ENCODE results near the gene SLC10A6.

Gene SLC10A6

DNA sequence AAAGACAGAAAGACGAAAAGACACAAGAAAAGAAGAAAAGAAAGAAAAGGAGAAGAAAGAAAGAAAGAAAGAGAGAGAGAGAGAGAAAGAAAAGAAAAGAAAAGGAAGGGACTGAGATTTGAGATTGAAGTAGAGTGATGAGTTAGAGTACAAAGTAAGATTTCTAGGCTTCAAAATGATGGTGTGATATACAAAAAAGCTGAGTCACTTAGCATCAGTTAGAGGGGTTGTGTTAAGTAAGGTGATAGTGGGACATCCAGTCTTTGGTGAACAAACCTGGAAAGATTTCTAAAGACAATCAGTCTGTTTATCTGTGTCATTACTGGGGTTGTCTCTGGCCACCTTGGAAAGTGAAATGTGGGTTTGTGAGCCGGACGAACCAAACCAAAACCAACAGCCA is 13.5 kb downstream of the SLC10A6 start:
- H3K9me3 ChIP-seq (ENCODE audit: insufficient read depth, low read depth, low read length) = no peaks in the 10 kb centered on the region
- TF ChIP-seq EZH2phosphoT487 (IDR thresholded peaks at IDR 0.05; ENCODE audit: borderline replicate concordance) = no peak
- TF ChIP-seq, protein P1, sequence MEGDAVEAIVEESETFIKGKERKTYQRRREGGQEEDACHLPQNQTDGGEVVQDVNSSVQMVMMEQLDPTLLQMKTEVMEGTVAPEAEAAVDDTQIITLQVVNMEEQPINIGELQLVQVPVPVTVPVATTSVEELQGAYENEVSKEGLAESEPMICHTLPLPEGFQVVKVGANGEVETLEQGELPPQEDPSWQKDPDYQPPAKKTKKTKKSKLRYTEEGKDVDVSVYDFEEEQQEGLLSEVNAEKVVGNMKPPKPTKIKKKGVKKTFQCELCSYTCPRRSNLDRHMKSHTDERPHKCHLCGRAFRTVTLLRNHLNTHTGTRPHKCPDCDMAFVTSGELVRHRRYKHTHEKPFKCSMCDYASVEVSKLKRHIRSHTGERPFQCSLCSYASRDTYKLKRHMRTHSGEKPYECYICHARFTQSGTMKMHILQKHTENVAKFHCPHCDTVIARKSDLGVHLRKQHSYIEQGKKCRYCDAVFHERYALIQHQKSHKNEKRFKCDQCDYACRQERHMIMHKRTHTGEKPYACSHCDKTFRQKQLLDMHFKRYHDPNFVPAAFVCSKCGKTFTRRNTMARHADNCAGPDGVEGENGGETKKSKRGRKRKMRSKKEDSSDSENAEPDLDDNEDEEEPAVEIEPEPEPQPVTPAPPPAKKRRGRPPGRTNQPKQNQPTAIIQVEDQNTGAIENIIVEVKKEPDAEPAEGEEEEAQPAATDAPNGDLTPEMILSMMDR (conservative IDR thresholded peaks at IDR 0.05; ENCODE audit: low read length) = no peak
- H3K9ac ChIP-seq (ENCODE audit: low read depth, low read length, poor library complexity, severe bottlenecking) = no peak overlapping the region
- no peaks in the 10 kb centered on the region for H3K27me3 ChIP-seq (ENCODE audit: insufficient read depth, low read length, poor library complexity, severe bottlenecking)
- no peak overlapping the region for H2AFZ ChIP-seq (ENCODE audit: low read length)
- no peaks in the 10 kb centered on the region for H4K20me1 ChIP-seq (ENCODE audit: insufficient read depth, low read length, poor library complexity, severe bottlenecking)
- no peak overlapping the region for H3K4me2 ChIP-seq (ENCODE audit: low read depth, low read length, poor library complexity, severe bottlenecking)
- no peak overlapping the region for H3K4me3 ChIP-seq (ENCODE audit: low read length, poor library complexity, severe bottlenecking)
- H3K9me2 ChIP-seq (replicated peaks; ENCODE audit: low read depth, low read length) = no peaks in the 10 kb centered on the region
- no peaks in the 10 kb centered on the region for H3K4me1 ChIP-seq (ENCODE audit: insufficient read depth, low read length, poor library complexity, severe bottlenecking)
- H3K36me3 ChIP-seq (ENCODE audit: insufficient read depth, low read length) = no peaks in the 10 kb centered on the region
- H3F3A ChIP-seq (ENCODE audit: low read depth) = no peaks in the 10 kb centered on the region
- no peaks in the 10 kb centered on the region for H3K79me2 ChIP-seq (ENCODE audit: insufficient read depth, low read length)

GRCh38 chr4:86834901-86835300 is 14.3 kb downstream of the SLC10A6 start:
- TF ChIP-seq, protein P1 (conservative IDR thresholded peaks at IDR 0.05; ENCODE audit: low read length) = no peak
- TF ChIP-seq EZH2phosphoT487 (IDR thresholded peaks at IDR 0.05; ENCODE audit: borderline replicate concordance) = no peak
- Histone ChIP-seq H3K36me3 (ENCODE audit: insufficient read depth, low read length) (no peaks in the 10 kb centered on the region), H3K27me3 (ENCODE audit: insufficient read depth, low read length, poor library complexity, severe bottlenecking) (no peaks in the 10 kb centered on the region), H3K4me3 (ENCODE audit: low read length, poor library complexity, severe bottlenecking) (no peak overlapping the region), H3K4me1 (ENCODE audit: insufficient read depth, low read length, poor library complexity, severe bottlenecking) (no peaks in the 10 kb centered on the region), H3K79me2 (ENCODE audit: insufficient read depth, low read length) (no peaks in the 10 kb centered on the region), H4K20me1 (ENCODE audit: insufficient read depth, low read length, poor library complexity, severe bottlenecking) (no peaks in the 10 kb centered on the region), H3K9me2 (replicated peaks; ENCODE audit: low read depth, low read length) (no peaks in the 10 kb centered on the region), H3K9me3 (ENCODE audit: insufficient read depth, low read depth, low read length) (no peaks in the 10 kb centered on the region), H3F3A (ENCODE audit: low read depth) (no peaks in the 10 kb centered on the region), H3K9ac (ENCODE audit: low read depth, low read length, poor library complexity, severe bottlenecking) (no peak overlapping the region), H2AFZ (ENCODE audit: low read length) (no peak overlapping the region), H3K4me2 (ENCODE audit: low read depth, low read length, poor library complexity, severe bottlenecking) (no peak overlapping the region)

DNA sequence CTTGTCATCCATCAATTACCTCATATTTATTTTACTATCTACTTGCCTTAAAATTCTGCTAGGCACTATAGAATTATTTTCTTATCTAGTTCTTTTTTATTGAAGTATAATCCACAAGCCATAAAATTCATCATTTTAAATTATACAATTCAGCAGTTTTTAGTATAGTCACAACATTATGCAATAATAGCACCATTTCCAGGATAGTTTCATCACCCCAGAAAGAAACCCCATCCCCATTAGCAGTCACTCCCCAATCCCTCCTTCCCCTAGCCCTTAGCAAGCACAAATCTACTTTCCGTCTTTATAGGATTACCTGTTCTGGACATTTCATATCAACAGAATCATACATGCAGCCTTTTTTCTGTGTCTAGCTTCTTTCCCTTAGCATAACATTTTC is 15.6 kb downstream of the SLC10A6 start:
- H3K4me1 ChIP-seq (ENCODE audit: insufficient read depth, low read length, poor library complexity, severe bottlenecking) = no peaks in the 10 kb centered on the region
- no peak for TF ChIP-seq EZH2phosphoT487 (IDR thresholded peaks at IDR 0.05; ENCODE audit: borderline replicate concordance)
- TF ChIP-seq, protein P1 (conservative IDR thresholded peaks at IDR 0.05; ENCODE audit: low read length) = no peak
- H4K20me1 ChIP-seq (ENCODE audit: insufficient read depth, low read length, poor library complexity, severe bottlenecking) = no peaks in the 10 kb centered on the region
- H3F3A ChIP-seq (ENCODE audit: low read depth) = no peaks in the 10 kb centered on the region
- H3K4me3 ChIP-seq (ENCODE audit: low read length, poor library complexity, severe bottlenecking) = no peak overlapping the region
- no peak overlapping the region for H3K9ac ChIP-seq (ENCODE audit: low read depth, low read length, poor library complexity, severe bottlenecking)
- H3K36me3 ChIP-seq (ENCODE audit: insufficient read depth, low read length) = no peaks in the 10 kb centered on the region
- no peaks in the 10 kb centered on the region for H3K9me3 ChIP-seq (ENCODE audit: insufficient read depth, low read depth, low read length)
- H3K9me2 ChIP-seq (replicated peaks; ENCODE audit: low read depth, low read length) = no peaks in the 10 kb centered on the region
- H3K79me2 ChIP-seq (ENCODE audit: insufficient read depth, low read length) = no peaks in the 10 kb centered on the region
- H3K4me2 ChIP-seq (ENCODE audit: low read depth, low read length, poor library complexity, severe bottlenecking) = no peak overlapping the region
- H3K27me3 ChIP-seq (ENCODE audit: insufficient read depth, low read length, poor library complexity, severe bottlenecking) = no peaks in the 10 kb centered on the region
- no peak overlapping the region for H2AFZ ChIP-seq (ENCODE audit: low read length)
